HG02870 (cell line): Measurements from ENCODE around the gene PPP1R26.
"Not testable (repeated sequence)": the region's sequence is repeated elsewhere in the genome, so short reads cannot be mapped to it uniquely, and the experiment has no call there.

ENCODE experiments used
- ATAC-seq: cut with Tn5 transposase; IDR thresholded peaks from one replicate; pipeline ENCODE4 v1.9.1; 2021; ENCODE audit warnings: mild to moderate bottlenecking, moderate library complexity; ENCODE audit not compliant: unreplicated experiment

Gene PPP1R26

DNA sequence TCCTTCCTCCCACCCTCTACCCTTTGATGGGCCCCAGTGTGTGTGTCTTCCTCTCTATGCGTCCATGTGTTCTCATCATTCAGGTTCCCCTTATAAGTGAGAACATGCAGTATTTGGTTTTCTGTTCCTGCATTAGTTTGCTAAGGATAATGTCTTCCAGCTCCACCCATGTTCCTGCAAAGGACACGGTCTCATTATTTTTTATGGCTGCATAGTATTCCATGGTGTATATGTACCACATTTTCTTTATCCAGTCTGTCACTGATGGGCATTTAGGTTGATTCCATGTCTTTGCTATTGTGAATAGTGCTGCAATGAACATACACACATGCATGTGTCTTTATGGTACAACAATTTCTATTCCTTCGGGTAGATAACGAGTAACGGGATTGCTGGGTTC, 21.1 kb upstream of the PPP1R26 start:
- ATAC-seq = not testable (repeated sequence)

DNA sequence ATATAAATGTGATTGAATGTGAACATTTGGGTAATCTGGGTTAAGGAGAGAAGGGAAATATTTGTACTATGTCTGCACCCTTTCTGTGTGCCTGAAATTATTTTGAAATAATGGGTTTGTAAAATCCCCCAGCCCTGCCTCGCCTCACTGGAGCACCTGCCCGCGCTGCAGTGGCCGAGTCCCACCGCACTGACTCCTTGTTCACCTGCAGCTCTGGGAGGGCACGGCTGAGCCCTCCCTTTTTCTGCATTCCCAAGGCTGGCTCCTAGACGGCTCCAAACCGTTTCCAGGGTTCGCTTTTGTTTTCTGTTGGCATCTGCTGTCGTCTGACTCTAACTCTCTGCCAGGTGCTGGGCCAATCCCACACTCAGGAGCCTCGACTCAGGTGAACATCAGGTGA, 17.6 kb upstream of the PPP1R26 start:
- no peak for ATAC-seq

DNA sequence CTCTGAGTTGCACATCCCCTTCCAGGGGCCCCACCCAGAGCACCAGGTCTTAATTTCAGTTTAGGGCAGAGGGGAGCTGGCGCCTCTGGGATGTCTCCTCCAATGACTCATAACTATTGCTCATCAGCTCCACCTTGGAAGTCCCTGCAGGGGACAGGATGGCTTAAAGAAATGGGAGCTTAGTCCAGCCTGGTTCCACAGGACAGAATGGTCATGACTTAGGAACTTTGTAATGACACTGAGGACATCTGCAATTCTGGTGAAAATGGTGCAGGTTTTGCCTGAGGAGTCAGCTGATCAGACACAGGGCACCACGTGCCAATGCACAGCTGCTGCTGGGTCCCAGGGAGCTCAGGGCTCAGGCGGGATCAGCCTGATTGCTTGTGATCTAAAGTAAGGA, 16.4 kb upstream of the PPP1R26 start:
- ATAC-seq = no peak

DNA sequence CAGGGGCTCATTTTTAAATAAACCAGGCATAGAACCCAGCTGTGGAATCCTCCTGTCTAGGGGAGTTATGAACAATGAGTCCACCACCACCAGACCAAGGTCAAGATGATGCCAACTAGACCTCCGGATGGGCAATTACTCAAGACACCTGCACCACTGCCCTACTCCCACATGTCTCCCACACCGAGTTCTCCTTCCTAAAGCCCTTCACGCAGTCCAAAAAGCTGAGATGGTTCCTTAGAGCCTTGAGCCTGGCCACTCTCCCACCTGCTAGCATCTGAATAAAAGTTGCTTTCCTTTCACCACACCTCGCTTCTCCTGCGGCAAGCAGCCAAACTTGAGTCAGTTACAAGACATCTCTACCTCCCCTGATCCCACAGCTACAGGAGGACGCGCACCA, 15.4 kb upstream of the PPP1R26 start:
- no peak for ATAC-seq

DNA sequence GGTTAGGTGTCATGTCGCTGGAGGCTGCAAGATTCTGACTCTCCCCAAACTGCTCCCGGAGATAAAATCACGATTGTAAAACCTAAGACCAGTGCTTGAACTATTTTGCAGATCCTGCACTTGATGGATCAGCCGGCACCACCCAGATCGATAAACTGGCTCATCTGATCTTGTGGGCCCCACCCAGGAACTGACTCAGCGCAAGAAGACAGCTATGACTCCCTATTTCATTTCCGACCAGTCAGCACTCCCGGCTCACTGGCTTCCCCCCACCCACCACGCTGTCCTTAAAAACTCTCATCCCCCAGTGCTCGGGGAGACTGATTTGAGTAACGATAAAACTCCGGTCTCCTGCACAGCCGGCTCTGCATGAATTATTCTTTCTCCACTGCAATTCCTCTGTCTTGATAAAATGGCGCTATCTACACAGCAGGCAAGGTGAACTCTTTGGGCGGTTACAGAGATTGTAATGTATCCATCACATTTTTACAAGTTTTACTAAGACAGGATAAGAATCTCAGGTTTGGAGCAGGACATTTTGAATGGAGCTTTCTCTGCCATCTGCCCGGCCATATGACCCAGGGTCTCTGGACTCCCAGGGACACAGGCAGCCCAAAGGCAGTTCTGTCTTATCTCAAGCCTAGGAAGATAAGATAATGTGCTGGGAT, 10.6 kb upstream of the PPP1R26 start:
- ATAC-seq = no peak

DNA sequence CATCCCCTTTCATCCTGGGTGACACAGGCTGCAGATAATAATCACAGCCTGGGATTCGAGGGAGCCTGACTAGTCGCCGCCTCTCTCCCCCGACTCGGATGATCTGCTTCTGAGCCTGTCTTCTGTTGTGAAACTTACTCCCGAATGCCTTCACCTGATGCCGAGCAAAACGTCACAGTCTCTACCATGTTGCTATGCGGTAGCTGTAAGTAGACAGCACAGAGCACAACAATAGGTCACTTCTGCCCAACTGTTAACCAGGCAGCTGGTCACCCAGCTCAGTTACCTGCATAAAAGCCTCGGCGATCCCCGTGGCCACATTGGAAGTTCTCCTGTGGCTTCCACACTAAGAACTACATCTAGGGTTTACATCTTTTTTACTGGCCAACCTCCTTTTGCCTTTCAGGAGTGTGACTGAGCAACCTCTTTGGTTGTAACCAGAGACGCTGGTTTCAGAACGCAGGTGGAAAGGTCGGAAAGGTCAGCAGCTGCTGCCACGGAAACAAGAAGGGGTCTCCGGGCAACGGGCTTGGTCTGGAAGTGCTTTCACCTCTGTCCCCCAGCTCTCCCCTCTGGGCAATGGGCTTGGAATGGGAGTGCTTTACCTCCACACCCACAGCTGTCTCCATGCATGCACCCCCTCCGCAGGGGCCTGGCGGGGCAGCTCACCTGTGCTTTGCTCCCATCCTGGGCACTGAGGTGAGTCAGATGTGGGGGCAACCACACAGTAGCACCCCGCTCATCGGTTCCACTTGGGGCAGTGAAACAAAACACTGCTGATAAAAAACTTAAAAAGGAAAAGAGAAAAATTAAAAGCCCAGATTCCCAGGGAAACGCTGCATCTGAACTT, 7.6 kb upstream of the PPP1R26 start:
- no peak for ATAC-seq

DNA sequence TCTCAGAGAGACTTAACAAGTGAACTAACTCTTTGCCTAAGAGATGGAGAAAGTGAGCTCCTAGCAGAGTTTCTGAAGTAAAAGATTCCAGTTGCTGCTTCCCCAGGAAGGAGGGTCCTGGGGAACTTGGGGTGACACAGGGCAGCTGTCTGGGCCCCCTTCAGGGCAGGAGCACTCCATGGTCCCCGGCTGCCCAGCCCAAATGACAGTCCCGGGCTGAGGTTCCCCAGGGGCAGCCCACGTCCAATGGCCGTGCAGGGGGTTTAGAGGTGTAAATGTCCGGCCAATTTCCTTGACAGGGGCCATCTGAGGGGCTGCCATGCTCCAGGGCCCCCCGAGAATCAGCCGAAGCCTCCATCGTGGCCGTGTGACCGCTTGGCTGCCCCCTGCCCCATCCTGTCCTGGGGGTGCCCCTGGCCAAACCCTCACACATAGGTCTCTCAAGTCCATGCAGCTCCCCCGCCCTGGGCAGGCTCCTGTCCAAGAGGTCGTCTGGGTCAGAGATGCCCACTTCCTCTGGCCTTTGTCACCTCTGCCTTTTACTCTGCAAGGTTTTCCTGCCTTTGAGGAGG, 5.5 kb upstream of the PPP1R26 start:
- ATAC-seq = no peak

DNA sequence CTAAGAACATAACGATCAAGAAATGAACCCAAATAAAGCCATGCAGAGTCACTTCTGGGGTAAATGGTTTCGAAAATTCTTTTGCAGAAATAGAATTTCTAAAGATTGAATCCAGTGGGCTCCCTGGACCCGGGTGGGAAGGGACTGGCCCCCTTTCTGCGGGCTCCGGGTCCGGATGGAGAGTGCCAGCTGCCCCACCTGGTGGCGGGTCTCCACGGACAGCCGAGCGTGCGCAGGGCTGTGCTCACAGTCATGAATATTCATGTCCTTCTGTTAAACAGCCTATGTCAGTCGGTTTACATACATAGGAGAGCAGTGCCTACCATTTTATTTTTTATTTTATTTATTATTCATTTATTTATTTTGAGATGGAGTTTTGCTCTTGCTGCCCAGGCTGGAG, 4.7 kb upstream of the PPP1R26 start:
- no peak for ATAC-seq

DNA sequence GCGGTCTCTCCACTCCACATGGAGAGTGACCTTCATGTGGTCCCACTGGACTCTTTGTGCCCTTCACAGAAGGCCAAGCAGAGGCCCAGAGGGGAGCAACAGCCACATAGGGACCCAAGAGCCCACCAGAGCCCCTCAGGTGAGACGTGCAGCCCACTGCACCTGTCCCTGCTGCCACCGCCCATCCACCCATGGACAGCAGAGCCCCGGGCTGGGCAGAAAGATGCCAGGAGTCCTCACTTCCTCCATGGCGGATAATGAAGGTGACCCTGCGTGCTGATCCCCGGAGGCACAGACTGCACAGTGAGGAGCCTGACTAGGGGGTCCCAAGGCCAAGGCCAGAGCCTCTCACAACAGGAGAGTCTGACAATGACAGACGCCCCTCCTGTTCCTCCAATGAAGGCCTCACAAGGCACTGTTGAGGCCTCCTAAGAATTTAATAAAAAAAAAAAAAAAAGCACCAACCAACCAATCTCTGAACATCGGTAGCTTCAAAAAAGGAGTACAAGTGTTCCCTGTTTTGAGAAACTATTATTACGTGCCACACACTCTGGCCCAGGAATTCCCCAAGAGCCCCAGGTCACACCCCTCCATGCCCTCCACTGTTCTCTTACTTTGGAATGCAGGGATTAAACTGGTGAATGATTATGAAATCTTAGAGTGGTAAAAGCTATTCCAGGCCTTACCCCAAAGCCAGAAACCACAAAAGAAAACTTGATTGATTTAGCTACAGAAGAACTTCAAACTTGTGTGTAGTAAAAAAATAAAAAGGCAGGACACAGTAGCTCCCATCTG, 2.8 kb upstream of the PPP1R26 start:
- no peak for ATAC-seq

DNA sequence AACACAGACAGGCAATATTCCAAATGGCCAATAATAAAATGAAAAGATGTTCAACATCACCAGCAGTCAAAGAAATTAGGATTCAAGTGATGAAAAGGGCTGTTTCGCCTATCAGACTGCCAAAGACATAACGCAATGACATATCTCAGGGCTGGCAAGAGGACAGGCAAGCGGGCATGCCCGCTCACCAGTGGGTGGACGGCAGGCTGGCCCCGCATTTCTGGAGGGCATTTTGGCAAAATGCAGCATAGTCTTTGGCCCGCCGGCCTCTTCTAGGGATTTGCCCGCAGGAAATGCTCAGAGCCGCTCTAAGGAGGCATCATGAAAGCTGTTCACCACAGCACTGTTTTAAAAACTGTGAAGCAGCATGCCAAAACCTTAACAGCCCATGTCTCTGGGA, 1.4 kb upstream of the PPP1R26 start:
- no peak for ATAC-seq

DNA sequence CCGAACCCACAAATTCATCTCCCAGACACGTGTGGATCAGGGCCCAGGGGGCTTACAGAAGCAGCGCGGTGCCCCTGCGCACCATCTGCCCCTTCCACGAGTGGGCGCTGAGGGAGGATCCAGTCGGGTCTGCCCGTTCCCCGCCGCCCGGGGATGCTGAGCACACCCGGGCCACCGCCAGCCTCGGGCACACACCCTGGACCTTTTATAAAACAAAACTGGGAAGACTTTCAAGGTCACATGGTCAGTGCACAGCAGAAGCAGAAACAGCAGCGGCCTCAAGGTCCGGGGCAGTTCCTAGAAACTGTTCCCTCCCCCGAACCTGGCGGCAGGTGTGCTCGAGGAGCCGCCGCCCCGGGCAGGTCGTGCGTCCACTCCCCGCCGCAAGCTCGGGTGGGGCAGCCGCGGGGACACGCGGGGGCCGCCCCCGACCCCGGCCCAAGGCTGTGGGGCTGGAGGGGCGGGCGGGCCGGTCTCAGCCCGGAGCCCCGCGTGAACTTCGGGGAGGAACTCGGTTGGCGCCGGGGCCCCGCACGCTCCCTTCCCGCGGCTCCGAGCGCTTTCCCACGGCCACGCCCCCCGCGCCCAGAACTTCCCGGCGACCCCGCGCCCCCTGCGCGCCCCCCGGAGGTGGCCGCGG, 633 bp upstream of the PPP1R26 start:
- no peak for ATAC-seq

DNA sequence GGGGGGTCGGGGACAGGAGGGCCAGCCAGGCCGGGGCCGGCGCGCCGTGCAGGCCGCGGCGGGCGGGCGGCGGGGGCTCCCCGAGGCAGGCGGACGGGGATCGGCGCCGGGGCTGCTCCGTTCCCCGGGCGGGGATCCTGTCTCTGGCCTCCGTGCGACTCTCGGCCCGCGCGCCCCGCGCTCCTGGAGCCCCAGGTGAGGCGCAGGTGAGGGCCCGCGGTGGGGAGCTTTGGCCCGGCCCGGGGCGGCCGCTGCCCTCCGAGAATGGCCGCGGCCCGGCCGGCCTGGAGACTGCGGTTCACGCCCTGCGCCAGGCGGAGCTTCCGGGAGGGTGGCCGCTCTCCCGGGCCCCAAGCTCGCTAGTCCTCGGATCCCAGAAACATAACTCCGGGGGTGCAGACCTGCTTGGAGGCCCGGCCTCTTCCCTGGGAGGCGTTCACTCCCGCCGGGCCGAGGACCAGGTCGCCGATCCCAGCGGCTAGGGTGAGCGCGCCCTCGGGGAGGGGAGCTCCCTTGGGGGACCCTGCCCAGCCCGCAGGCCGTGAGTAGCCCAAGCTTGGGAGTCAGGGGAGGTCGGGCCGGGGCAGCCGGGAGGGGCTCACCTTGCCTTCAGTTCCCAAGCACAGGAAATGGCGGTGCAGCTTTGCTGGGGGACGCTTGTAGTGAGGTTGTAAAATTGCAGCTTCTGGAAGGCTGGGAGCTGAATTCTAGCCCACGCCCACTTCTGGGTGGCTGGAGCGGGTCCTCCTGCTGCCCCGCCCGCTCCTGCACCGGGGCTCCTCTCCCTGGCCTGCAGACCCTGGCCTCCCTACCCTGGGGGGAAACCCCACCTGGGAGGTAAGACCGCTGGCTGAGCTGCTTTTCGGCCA, 723 bp downstream of the PPP1R26 start:
- no peak for ATAC-seq

DNA sequence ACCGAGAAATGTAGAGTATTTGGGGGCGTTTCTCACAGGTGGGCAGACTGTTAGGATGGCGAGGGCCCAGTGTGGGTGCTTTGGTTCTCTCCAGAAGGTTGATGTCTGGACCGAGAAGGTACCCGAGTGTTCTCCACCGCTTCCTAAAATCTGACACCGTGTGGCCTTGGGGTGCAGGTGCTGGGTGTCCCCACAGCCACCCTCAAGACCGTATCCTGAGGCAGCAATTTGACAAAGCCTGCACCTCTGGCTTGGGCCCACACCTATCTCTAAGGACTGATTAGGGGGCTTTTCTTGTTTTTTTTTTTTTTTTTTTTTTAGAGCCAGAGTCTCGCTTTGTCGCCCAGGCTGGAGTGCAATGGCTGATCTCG, 1.3 kb downstream of the PPP1R26 start:
- no peak for ATAC-seq

DNA sequence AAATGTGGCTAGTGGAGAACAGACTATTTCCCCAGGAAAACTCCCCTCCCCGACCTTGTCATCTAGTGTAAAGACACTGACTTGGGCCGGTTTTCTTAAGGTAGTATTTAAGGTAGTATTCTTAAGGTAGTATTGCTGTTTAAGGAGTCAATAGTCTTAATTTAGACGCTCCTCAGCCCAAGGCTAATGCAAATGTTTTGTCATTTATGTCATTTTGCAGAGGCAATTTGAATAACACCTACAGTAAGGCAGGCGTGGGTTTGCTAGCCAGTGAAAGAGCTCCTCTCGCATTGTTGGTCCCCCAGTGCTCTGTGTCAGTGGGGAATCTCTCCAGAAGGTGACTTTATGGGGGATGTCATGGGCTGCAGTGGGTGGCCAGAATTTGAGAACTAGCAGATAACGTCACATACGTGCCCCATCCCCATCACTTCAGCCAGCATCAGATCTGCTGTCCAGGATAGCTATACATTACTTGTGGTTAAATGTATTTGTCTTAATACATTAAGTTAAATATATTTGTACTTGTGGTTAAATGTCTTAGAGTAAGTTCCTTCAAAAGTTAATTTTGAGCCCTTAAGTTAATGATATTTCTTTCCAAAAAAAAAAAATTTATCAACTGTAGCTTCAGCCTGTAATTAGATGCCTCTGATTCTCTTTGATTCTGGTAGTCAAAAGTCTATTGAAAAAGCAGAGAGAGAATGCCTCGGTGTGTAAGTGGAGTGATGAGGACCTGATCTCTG, 2.6 kb downstream of the PPP1R26 start:
- no peak for ATAC-seq

DNA sequence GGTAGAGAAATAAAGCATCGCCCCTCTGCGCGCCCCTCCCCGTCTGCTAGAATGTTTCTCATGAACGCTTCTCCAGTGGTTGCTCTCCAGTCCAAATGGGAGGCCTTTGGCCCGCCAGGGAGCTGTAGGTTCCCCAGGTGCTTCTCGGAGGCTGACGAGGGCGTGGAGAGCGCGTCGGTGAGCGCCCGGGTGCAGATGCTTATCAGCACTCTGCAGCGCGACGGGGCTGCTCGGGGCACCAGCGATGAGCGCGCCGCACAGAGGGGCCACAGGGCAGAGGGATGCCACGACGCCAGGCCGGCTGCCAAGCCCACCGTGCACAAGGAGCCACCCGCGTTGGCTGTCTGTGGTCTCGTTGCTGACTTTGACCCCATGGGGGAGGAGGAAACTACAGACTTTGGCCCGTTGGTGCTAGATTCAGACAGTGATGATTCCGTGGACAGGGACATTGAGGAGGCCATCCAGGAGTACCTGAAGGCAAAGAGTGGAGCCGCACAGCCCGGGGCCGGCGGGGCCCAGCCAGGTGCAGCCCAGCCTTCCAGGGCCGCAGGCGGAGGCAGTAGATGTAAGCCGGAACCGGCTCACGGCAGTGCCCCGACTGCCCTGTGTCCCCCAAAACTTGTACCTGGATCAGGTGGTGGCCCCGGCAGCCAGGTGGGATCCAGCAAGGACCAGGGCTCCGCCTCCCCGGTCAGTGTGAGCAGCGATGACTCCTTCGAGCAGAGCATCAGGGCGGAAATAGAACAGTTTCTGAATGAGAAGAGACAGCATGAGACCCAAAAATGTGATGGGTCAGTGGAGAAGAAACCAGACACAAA, 5.1 kb downstream of the PPP1R26 start:
- ATAC-seq = no peak

DNA sequence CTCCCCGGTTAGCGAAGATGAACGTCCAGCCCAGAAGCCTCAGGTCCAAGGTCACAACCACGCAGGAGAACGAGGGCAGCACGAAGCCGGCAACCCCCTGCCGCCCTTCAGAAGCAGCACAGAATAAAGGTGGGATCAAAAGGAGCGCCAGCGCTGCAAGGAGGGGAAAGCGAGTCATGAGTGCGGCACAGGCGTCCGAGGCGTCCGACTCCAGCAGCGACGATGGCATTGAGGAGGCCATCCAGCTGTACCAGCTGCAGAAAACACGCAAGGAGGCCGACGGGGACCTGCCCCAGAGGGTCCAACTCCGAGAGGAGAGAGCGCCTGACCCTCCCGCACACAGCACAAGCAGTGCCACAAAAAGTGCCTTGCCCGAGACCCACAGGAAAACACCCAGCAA, 5.8 kb downstream of the PPP1R26 start:
- ATAC-seq = no peak

DNA sequence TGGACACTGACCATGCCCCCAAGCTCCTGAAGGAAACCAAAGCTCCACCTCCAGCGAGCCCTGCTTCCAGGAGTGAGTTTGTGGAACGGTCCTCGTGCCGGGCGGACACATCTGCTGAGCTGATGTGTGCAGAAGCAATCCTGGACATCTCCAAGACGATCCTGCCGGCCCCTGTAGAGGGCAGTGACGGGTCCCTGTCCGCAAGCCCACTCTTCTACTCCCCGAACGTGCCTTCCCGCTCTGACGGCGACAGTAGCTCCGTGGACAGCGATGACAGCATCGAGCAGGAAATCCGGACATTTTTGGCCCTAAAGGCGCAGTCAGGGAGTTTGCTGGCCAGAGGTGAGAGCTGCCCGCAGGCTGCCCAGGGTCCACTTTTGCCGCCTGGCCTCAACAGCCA, 6.2 kb downstream of the PPP1R26 start:
- ATAC-seq = no peak

DNA sequence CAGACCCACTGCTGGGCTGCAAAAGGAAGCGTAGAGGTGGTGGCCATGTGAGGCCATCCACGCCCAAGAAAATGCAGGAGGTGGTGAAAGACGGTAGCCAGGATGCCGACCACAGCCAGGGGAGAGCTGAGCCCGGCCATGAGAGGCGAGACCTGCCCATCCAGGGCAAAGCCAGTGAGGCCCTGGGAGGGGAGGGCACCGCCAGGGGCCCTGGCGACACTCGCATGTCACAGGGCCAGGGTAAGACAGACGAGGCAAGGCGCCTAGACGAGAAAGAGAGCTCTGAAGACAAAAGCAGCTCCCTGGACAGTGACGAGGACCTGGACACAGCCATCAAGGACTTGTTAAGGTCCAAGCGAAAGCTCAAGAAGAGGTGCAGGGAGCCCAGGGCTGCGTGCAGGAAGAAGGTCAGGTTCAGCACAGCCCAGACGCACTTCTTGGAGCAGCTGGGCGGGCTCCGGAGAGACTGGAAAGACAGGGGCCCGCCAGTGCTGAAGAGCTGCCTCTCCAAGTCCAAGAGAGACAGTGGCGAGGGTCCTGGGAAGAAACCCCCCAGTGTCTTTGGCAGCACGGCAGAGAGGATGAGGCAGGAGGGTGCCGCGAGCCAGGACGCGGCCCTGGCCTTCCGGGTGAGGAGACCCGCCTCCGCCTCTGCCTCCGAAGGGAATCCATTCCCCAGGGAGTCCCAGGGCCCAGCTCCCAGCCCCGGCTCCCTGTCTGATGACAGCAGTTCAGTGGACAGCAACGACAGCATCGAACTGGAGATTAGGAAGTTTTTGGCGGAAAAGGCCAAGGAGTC, 6.9 kb downstream of the PPP1R26 start:
- no peak for ATAC-seq
